H1 (cell line): ENCODE results near the gene YWHAQ. TPM values are rescaled to one million over a fixed set of nuclear protein-coding genes. Genes with fewer than 3 reads are reported as not detected.

Experiments
- CTCF ChIA-PET: fragments of 300-600 bp; sonication (Branson Sonifier 250); formaldehyde crosslinking; loops from one replicate; lab custom pipeline; 2021; ENCODE audit not compliant: partially characterized antibody; lab: Charles Lee
- POLR2A ChIA-PET: fragments of 300-600 bp; sonication (Branson Sonifier 250); formaldehyde crosslinking; loops from one replicate; lab custom pipeline; 2021; ENCODE audit warnings: inconsistent platforms; ENCODE audit not compliant: partially characterized antibody; lab: Charles Lee
- DNase-seq, 2 experiments: peaks; one replicate each; pipeline versions ENCODE4 v3.0.0 to v3.0.0-alpha.2; 2010 to 2022; ENCODE audit warnings: low spot score in 2 of 2, low read depth in 1 of 2, mixed read lengths in 1 of 2
- FAIRE-seq: peaks from 2 replicates; lab custom pipeline; 2011; peaks lifted over from hg19 to GRCh38; lab: Jason Lieb, UNC
- H2AFZ ChIP-seq: 2 replicates; pipeline ENCODE4 v1.8.1; 2012; ENCODE audit warnings: low read length, inconsistent platforms
- H2AK5ac ChIP-seq: 2 replicates; pipeline ENCODE4 v1.6.1; 2013; ENCODE audit warnings: low read depth, low read length
- H2BK120ac ChIP-seq: replicated peaks from 2 replicates; pipeline ENCODE3; 2013; ENCODE audit warnings: low read depth, low read length, inconsistent platforms
- H2BK12ac ChIP-seq: 2 replicates; pipeline ENCODE4 v1.6.1; 2013; ENCODE audit warnings: low read depth, low read length
- H2BK15ac ChIP-seq: 2 replicates; pipeline ENCODE4 v1.6.1; 2013; ENCODE audit warnings: low read length
- H2BK20ac ChIP-seq: 2 replicates; pipeline ENCODE4 v1.6.1; 2013; ENCODE audit warnings: low read length
- H2BK5ac ChIP-seq: 2 replicates; pipeline ENCODE4 v1.6.1; 2013; ENCODE audit warnings: low read depth, low read length
- H3K14ac ChIP-seq: 2 replicates; pipeline ENCODE4 v1.6.1; 2013; ENCODE audit warnings: inconsistent platforms; ENCODE audit not compliant: insufficient read length
- H3K18ac ChIP-seq: 2 replicates; pipeline ENCODE4 v1.6.1; 2013; ENCODE audit warnings: low read length; ENCODE audit errors: extremely low read depth
- H3K23ac ChIP-seq: 2 replicates; pipeline ENCODE4 v1.6.1; 2013; ENCODE audit warnings: inconsistent platforms; ENCODE audit not compliant: insufficient read length
- H3K23me2 ChIP-seq: 2 replicates; pipeline ENCODE4 v1.6.1; 2013; ENCODE audit warnings: low read depth, low read length
- H3K27ac ChIP-seq: 2 replicates; pipeline ENCODE4 v1.6.1; 2011; ENCODE audit warnings: low read depth, low read length, inconsistent platforms
- H3K27me3 ChIP-seq, 4 experiments: replicated peaks in 1 of 4; 1 replicate in 1 of 4; 2 replicates in 3 of 4; pipeline versions ENCODE4 v1.6.1 to v1.8.1; 2011 to 2013; ENCODE audit warnings: low read length in 3 of 4, mild to moderate bottlenecking in 3 of 4, inconsistent platforms in 2 of 4, mixed read lengths in 2 of 4, moderate library complexity in 1 of 4; ENCODE audit not compliant: control insufficient read depth in 3 of 4, insufficient read depth in 3 of 4; ENCODE audit errors: extremely low read depth in 1 of 4
- H3K36me3 ChIP-seq, 4 experiments: 2 replicates each; pipeline versions ENCODE4 v1.6.1 to v1.8.1; 2011 to 2013; ENCODE audit warnings: mild to moderate bottlenecking in 4 of 4, low read length in 3 of 4, moderate library complexity in 2 of 4, control low read depth in 1 of 4, inconsistent platforms in 1 of 4; ENCODE audit not compliant: insufficient read depth in 4 of 4, control insufficient read depth in 2 of 4
- H3K4ac ChIP-seq: replicated peaks from 2 replicates; pipeline ENCODE3; 2013; ENCODE audit warnings: low read length, low read depth, mixed read lengths, inconsistent platforms; ENCODE audit not compliant: insufficient read length
- H3K4me1 ChIP-seq, 4 experiments: replicated peaks in 1 of 4; 1 replicate in 1 of 4; 2 replicates in 3 of 4; pipeline versions ENCODE4 v1.6.1 to v1.8.1; 2011 to 2013; ENCODE audit warnings: low read length in 3 of 4, inconsistent platforms in 2 of 4, mixed read lengths in 1 of 4; ENCODE audit not compliant: insufficient read depth in 4 of 4, control insufficient read depth in 3 of 4
- H3K4me2 ChIP-seq, 2 experiments: 2 replicates each; pipeline versions ENCODE4 v1.6.1 to v1.8.1; 2011 to 2013; ENCODE audit warnings: low read depth in 2 of 2, low read length in 2 of 2, control low read depth in 1 of 2, inconsistent platforms in 1 of 2, mild to moderate bottlenecking in 1 of 2; ENCODE audit not compliant: insufficient read depth in 1 of 2
- H3K4me3 ChIP-seq, 4 experiments: fragments of 200-600, 300-600 bp in 1 of 4; sonication (generic), shearing (Covaris generic), sonication (Bioruptor Twin) in 1 of 4; 2 replicates each; pipeline versions ENCODE4 v1.5.1 to v1.8.1; 2011 to 2016; ENCODE audit warnings: low read length in 4 of 4, low read depth in 3 of 4, control low read depth in 2 of 4, inconsistent platforms in 2 of 4, mild to moderate bottlenecking in 2 of 4, mixed read lengths in 1 of 4, moderate library complexity in 1 of 4; ENCODE audit not compliant: insufficient read depth in 2 of 4; ENCODE audit errors: extremely low read depth in 1 of 4
- H3K56ac ChIP-seq: replicated peaks from 2 replicates; pipeline ENCODE3; 2013; ENCODE audit warnings: low read depth, mild to moderate bottlenecking, mixed read lengths, low read length, inconsistent platforms; ENCODE audit not compliant: insufficient read length
- H3K79me1 ChIP-seq: 2 replicates; pipeline ENCODE4 v1.6.1; 2013; ENCODE audit warnings: low read depth, low read length, control low read depth
- H3K79me2 ChIP-seq, 2 experiments: 2 replicates each; pipeline versions ENCODE4 v1.6.1 to v1.8.1; 2012 to 2013; ENCODE audit warnings: low read length in 2 of 2, mild to moderate bottlenecking in 2 of 2, inconsistent platforms in 1 of 2; ENCODE audit not compliant: insufficient read depth in 2 of 2, control insufficient read depth in 1 of 2
- H3K9ac ChIP-seq, 4 experiments: replicated peaks in 1 of 4; 1 replicate in 1 of 4; 2 replicates in 3 of 4; pipeline versions ENCODE4 v1.6.1 to v1.8.1; 2011 to 2013; ENCODE audit warnings: low read depth in 3 of 4, low read length in 3 of 4, control low read depth in 2 of 4, mild to moderate bottlenecking in 2 of 4, moderate library complexity in 2 of 4, inconsistent platforms in 1 of 4; ENCODE audit errors: extremely low read depth in 1 of 4
- H3K9me3 ChIP-seq, 2 experiments: 2 replicates each; pipeline versions ENCODE4 v1.6.1 to v1.8.1; 2012 to 2013; ENCODE audit warnings: mild to moderate bottlenecking in 2 of 2, moderate library complexity in 2 of 2, control low read depth in 1 of 2, inconsistent platforms in 1 of 2, low read depth in 1 of 2, low read length in 1 of 2, mixed read lengths in 1 of 2; ENCODE audit not compliant: insufficient read depth in 2 of 2
- H4K20me1 ChIP-seq, 2 experiments: replicated peaks in 1 of 2; 2 replicates each; pipeline versions ENCODE3 to v1.8.1; 2011 to 2013; ENCODE audit warnings: inconsistent platforms in 2 of 2, low read length in 2 of 2, mild to moderate bottlenecking in 1 of 2; ENCODE audit not compliant: insufficient read depth in 2 of 2, control insufficient read depth in 1 of 2
- H4K5ac ChIP-seq: 2 replicates; pipeline ENCODE4 v1.6.1; 2013; ENCODE audit warnings: low read length, low read depth, mixed read lengths, inconsistent platforms; ENCODE audit not compliant: insufficient read length
- H4K8ac ChIP-seq: 2 replicates; pipeline ENCODE4 v1.8.0; 2013; ENCODE audit warnings: mild to moderate bottlenecking, moderate library complexity, low read length, inconsistent platforms; ENCODE audit not compliant: insufficient read depth; ENCODE audit errors: extremely low read depth
- H4K91ac ChIP-seq: replicated peaks from 2 replicates; pipeline ENCODE3; 2013; ENCODE audit warnings: low read length, mixed read lengths, inconsistent platforms; ENCODE audit not compliant: insufficient read length
- RAD21 ChIP-seq, 2 experiments: IDR thresholded peaks in 1 of 2; conservative IDR thresholded peaks in 1 of 2; 2 replicates each; pipeline ENCODE4 v1.6.1; 2011; ENCODE audit warnings: low read depth in 2 of 2, low read length in 2 of 2, improper control_type of control experiment in 1 of 2, inconsistent platforms in 1 of 2, mild to moderate bottlenecking in 1 of 2, moderate library complexity in 1 of 2
- SIX5 ChIP-seq: IDR thresholded peaks from 2 replicates; pipeline ENCODE4 v1.6.1; 2011; ENCODE audit warnings: mild to moderate bottlenecking, low read depth, low read length
- WGBS, 2 experiments: shearing (Covaris generic) in 1 of 2; methylation state at CpG; one replicate each; pipeline versions ENCODE4 v1.1.6 to v1.1.7; 2013 to 2015; ENCODE audit warnings: low lambda C conversion rate in 2 of 2, mixed read lengths in 2 of 2, inconsistent platforms in 1 of 2, low coverage in 1 of 2, missing lambda C conversion rate in 1 of 2; ENCODE audit not compliant: insufficient replicate concordance in 2 of 2, insufficient coverage in 1 of 2, insufficient read length in 1 of 2; ENCODE audit errors: extremely low coverage in 1 of 2, missing lambda C conversion rate in 1 of 2; 5-methylcytosine and 5-hydroxymethylcytosine counted together
- polyA plus RNA-seq, 7 experiments: library from polyadenylated mRNA; depleted of rRNA in 3 of 7; stranded (reverse) in 5 of 7; unstranded in 2 of 7; fragments of >200 nt in 5 of 7; fragments of 200-250 nt in 2 of 7; gene quantifications; 1 replicate in 5 of 7; 2 replicates in 1 of 7; 4 replicates in 1 of 7; pipeline versions ENCODE4 v1.2.1 to v1.2.3, GENCODE V29; 2011 to 2013; ENCODE audit warnings: missing spikeins in 2 of 7, mixed read lengths in 2 of 7
- total RNA-seq: library from RNA; stranded (reverse); fragmentation: NEBNext Ultra II Directional; extraction: Animal tissue kit (Norgen Biotek cat#: 25700); gene quantifications from 2 replicates; pipeline ENCODE4 v1.2.1, GENCODE V29; 2021

Gene YWHAQ
- total and polyA plus RNA-seq, 2 of the 8 experiments (the other 6 are each of a cell fraction or from before 2014, with no cell fraction given), result 244 to 480 TPM

DNA sequence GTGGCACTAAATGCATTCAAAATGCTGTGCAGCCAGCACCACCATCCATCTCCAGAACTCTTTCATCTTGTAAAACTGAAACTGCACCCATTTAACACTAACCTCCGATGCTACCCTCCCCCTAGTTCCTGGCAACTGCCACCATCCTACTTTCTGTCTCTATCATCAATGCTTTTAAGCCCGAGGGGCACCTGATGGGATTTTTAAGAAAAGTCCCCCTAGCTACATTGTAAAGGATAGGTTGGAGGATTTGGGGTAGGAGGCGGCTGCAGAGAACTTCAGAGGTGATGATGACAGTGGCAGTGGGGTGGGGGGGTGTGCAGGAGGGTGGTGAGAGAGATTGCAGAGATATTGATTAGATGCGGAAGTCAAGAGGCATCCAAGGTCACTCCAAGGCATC is 10.8 kb upstream of the YWHAQ start:
- Histone ChIP-seq H3K9me3 (no peaks in the 10 kb centered on the region), H4K8ac (no peak overlapping the region)
- no peak for TF ChIP-seq RAD21 (IDR thresholded peaks at IDR 0.05 in 1 of 2, conservative IDR thresholded peaks at IDR 0.05 in 1 of 2; ENCODE audit: low read depth in 2 of 2, low read length in 2 of 2)
- no peak for TF ChIP-seq SIX5
- TF ChIP-seq, all 59 proteins: peak for 0
- DNase-seq (no peak), FAIRE-seq (no peak)
- Histone ChIP-seq H3K14ac (no peak overlapping the region), H3K18ac (no peak overlapping the region), H3K23ac (no peak overlapping the region), H2BK120ac (no peak overlapping the region), H2BK5ac (no peak overlapping the region), H2BK15ac (no peak overlapping the region), H3K27me3 (no peaks in the 10 kb centered on the region), H3K56ac (no peak overlapping the region), H3K23me2 (no peaks in the 10 kb centered on the region), H3K4me1 (peaks cover 0 to 4% (median 0%) of the 10 kb centered on the region in 4 experiments; a peak in 2 of 7 replicates), H2BK20ac (no peak overlapping the region), H2AK5ac (no peak overlapping the region), H2BK12ac (no peak overlapping the region), H3K36me3 (no peaks in the 10 kb centered on the region), H3K4me3 (no peak overlapping the region), H3K9ac (no peak overlapping the region), H3K4ac (no peak overlapping the region), H3K79me1 (no peaks in the 10 kb centered on the region), H4K91ac (no peak overlapping the region), H3K27ac (no peak overlapping the region), H4K20me1 (no peaks in the 10 kb centered on the region), H3K79me2 (no peaks in the 10 kb centered on the region), H4K5ac (no peak overlapping the region), H3K4me2 (no peak overlapping the region), H2AFZ (no peak overlapping the region)
- POLR2A ChIA-PET, result interaction anchor here (3.3 kb wide), 1 partner anchor 11 kb away, joined by 26 read pairs; the partner anchor contains the start of gene YWHAQ
- CTCF ChIA-PET, result interaction anchor here (2.5 kb wide), 1 partner anchor 128 kb away, joined by 6 read pairs; no protein-coding TSS in a partner anchor
- WGBS, 2 experiments, result 88% methylated on average over 4 of the region's 4 CpGs; no CpG with 5 or more reads in 1 of the 2 experiments
